Panc1 (cell line): ENCODE results near the gene NOS1AP. TPM values are rescaled to one million over a fixed set of nuclear protein-coding genes. Genes with fewer than 3 reads are reported as not detected.

Experiments used
- ATAC-seq: fragments of 200-7000 bp; cut with Tn5 transposase; 2 replicates; pipeline ENCODE4 v1.9.1; 2020; ENCODE audit warnings: mild to moderate bottlenecking, moderate library complexity
- BruUV-seq: library from RNA; stranded (reverse); fragments of 400-500 nt; replicated peaks from 2 replicates; lab custom pipeline; 2021; lab: Mats Ljungman, UMichigan
- CTCF ChIA-PET: fragments of 300-600 bp; sonication (Branson Sonifier 250); formaldehyde crosslinking; loops from one replicate; lab custom pipeline; 2022; ENCODE audit warnings: antibody characterized with exemption; lab: Charles Lee
- POLR2A ChIA-PET: fragments of 300-600 bp; sonication (Branson Sonifier 250); formaldehyde crosslinking; loops from one replicate; lab custom pipeline; 2022; ENCODE audit warnings: antibody characterized with exemption; lab: Charles Lee
- DNase-seq: peaks from one replicate; pipeline ENCODE4 v3.0.0-alpha.2; 2010; ENCODE audit warnings: low read depth, low spot score
- H3K27ac ChIP-seq: 2 replicates; pipeline ENCODE4 v1.5.1; 2011; ENCODE audit warnings: mild to moderate bottlenecking, low read length, inconsistent platforms
- H3K27me3 ChIP-seq: fragments of 200-500 bp; sonication (Bioruptor generic); 2 replicates; pipeline ENCODE4 v1.6.0; 2014; ENCODE audit warnings: low read length, inconsistent platforms; ENCODE audit not compliant: control insufficient read depth, insufficient read depth
- H3K36me3 ChIP-seq: fragments of 200-500 bp; sonication (Bioruptor generic); 2 replicates; pipeline ENCODE4 v1.5.1; 2014; ENCODE audit warnings: inconsistent platforms, mild to moderate bottlenecking, low read length, moderate library complexity; ENCODE audit not compliant: control insufficient read depth, insufficient read depth
- H3K4me1 ChIP-seq: 2 replicates; pipeline ENCODE4 v1.5.1; 2011; ENCODE audit warnings: inconsistent platforms, mild to moderate bottlenecking, low read length, moderate library complexity; ENCODE audit not compliant: control insufficient read depth, insufficient read depth
- H3K4me3 ChIP-seq, 2 experiments: 2 replicates each; pipeline ENCODE4 v1.5.1; 2011 to 2012; ENCODE audit warnings: low read depth in 2 of 2, low read length in 2 of 2, mild to moderate bottlenecking in 2 of 2, inconsistent platforms in 1 of 2, moderate library complexity in 1 of 2
- H3K9me3 ChIP-seq: fragments of 200-500 bp; sonication (Bioruptor generic); 2 replicates; pipeline ENCODE4 v1.5.1; 2014; ENCODE audit warnings: low read depth, mild to moderate bottlenecking, inconsistent platforms, low read length, moderate library complexity; ENCODE audit not compliant: control insufficient read depth, insufficient read depth
- CTCF ChIP-seq: fragments of 450-650 bp; IDR thresholded peaks from 2 replicates; pipeline ENCODE4 v1.5.1; 2017; ENCODE audit warnings: mild to moderate bottlenecking
- POLR2AphosphoS5 ChIP-seq: IDR thresholded peaks from 2 replicates; pipeline ENCODE4 v1.6.1; 2012; ENCODE audit warnings: mild to moderate bottlenecking, low read depth, low read length, moderate library complexity
- REST ChIP-seq, 2 experiments: IDR thresholded peaks; 2 replicates each; pipeline ENCODE4 v1.6.1; 2011 to 2012; ENCODE audit warnings: low read depth in 2 of 2, control low read depth in 1 of 2, low read length in 1 of 2, mild to moderate bottlenecking in 1 of 2, moderate library complexity in 1 of 2; ENCODE audit not compliant: insufficient read depth in 1 of 2
- SIN3A ChIP-seq: IDR thresholded peaks from 2 replicates; pipeline ENCODE4 v1.6.1; 2012; ENCODE audit warnings: low read depth, mild to moderate bottlenecking, low read length, moderate library complexity, borderline replicate concordance; ENCODE audit not compliant: insufficient read depth
- TCF7L2 ChIP-seq: IDR thresholded peaks from 2 replicates; pipeline ENCODE4 v1.6.1; 2011; ENCODE audit warnings: mild to moderate bottlenecking, low read depth, low read length, inconsistent platforms
- in situ Hi-C: cut with HindIII; loops from 2 replicates; pipeline ENCODE4 v1.10.0; 2016; ENCODE audit warnings: low sequenced_read_pairs, low pct_unique_long_range_greater_than_20kb
- intact Hi-C: fragments of 100-400 bp; cut with micrococcal nuclease; formaldehyde crosslinking; loops from one replicate; pipeline ENCODE4 v1.10.0; 2022; ENCODE audit not compliant: unreplicated experiment
- total RNA-seq: library from RNA; stranded (reverse); gene quantifications from one replicate; pipeline ENCODE4 v1.2.1, GENCODE V29; 2021; ENCODE audit not compliant: unreplicated experiment

Gene NOS1AP
- total RNA-seq, 1 experiment from 2014 or later = 27.9 TPM

GRCh38 chr1:162117039-162117774 is 47.7 kb downstream of the NOS1AP start:
- intact Hi-C loops = no loop called here
- Histone ChIP-seq H3K27me3 (no peaks in the 10 kb centered on the region), H3K27ac (peak overlapping the region; percentile 18; the same call in 1 of the 2 replicates), H3K9me3 (no peaks in the 10 kb centered on the region), H3K36me3 (no peaks in the 10 kb centered on the region), H3K4me1 (peaks cover 63% of the 10 kb centered on the region), H3K4me3 (no peak overlapping the region)
- ChIA-PET POLR2A (interaction anchor here (0.6 kb wide), 1 partner anchor 29 kb away, joined by 3 read pairs; no protein-coding TSS in a partner anchor), CTCF (no interaction called here)
- in situ Hi-C loops = no loop called here
- ATAC-seq (no peak), DNase-seq (no peak)
- no TSS peak for BruUV-seq
- no peak for TF ChIP-seq TCF7L2
- no peak for TF ChIP-seq CTCF
- no peak for TF ChIP-seq POLR2AphosphoS5
- no peak for TF ChIP-seq REST (IDR thresholded peaks at IDR 0.05; ENCODE audit: insufficient read depth in 1 of 2, low read depth in 2 of 2, low read length in 1 of 2)
- TF ChIP-seq SIN3A = no peak

GRCh38 chr1:162118063-162118462 is 48.6 kb downstream of the NOS1AP start:
- intact Hi-C loops (no loop called here), in situ Hi-C loops (no loop called here)
- ChIA-PET CTCF (no interaction called here), POLR2A (no interaction called here)
- Histone ChIP-seq H3K27me3 (no peaks in the 10 kb centered on the region), H3K4me1 (peaks cover 55% of the 10 kb centered on the region), H3K36me3 (no peaks in the 10 kb centered on the region), H3K4me3 (no peak overlapping the region), H3K27ac (no peak overlapping the region; the same call in 1 of the 2 replicates), H3K9me3 (no peaks in the 10 kb centered on the region)
- no peak for DNase-seq
- no TSS peak for BruUV-seq
- TF ChIP-seq POLR2AphosphoS5 (no peak), CTCF (no peak), SIN3A (no peak)
- no peak for ATAC-seq
